CD4-positive, alpha-beta T cell treated with Interleukin-17A for 1 hour (primary cell): Measurements from ENCODE around the gene MEF2A.
"Not testable (repeated sequence)": the region's sequence is repeated elsewhere in the genome, so short reads cannot be mapped to it uniquely, and the experiment has no call there.

Experiments used
- DNase-seq: peaks from one replicate; pipeline ENCODE4 v3.0.0-alpha.2; 2020

MEF2A gene

GRCh38 chr15:99565299-99566156 lies at the start of gene MEF2A:
MEF2A (plus strand) TSS chr15:99565984; CDS start chr15:99633120, 67,136 bp downstream.
- DNase-seq = peak; percentile 94

- no peak for DNase-seq
Measured at GRCh38 chr15:99518191-99518590, 47.6 kb upstream of the MEF2A start.

GRCh38 chr15:99519366-99519765 lies 46.4 kb upstream of the MEF2A start:
- not testable (repeated sequence) for DNase-seq

GRCh38 chr15:99522288-99522687 lies 43.5 kb upstream of the MEF2A start:
- no peak for DNase-seq

- DNase-seq = no peak
Measured at GRCh38 chr15:99526176-99526575, 39.6 kb upstream of the MEF2A start.

GRCh38 chr15:99526671-99527070 lies 39.1 kb upstream of the MEF2A start:
- no peak for DNase-seq

GRCh38 chr15:99536422-99537040 lies 29.3 kb upstream of the MEF2A start:
- DNase-seq = no peak

- no peak for DNase-seq
Measured at GRCh38 chr15:99537344-99537743, 28.4 kb upstream of the MEF2A start.

GRCh38 chr15:99538261-99538660 lies 27.5 kb upstream of the MEF2A start:
- no peak for DNase-seq

GRCh38 chr15:99542828-99543227 lies 23.0 kb upstream of the MEF2A start:
- no peak for DNase-seq

GRCh38 chr15:99545605-99546004 lies 20.2 kb upstream of the MEF2A start:
- no peak for DNase-seq

- no peak for DNase-seq
Measured at GRCh38 chr15:99546441-99547100, 19.2 kb upstream of the MEF2A start.

- DNase-seq = no peak
Measured at GRCh38 chr15:99547517-99547916, 18.3 kb upstream of the MEF2A start.

GRCh38 chr15:99550077-99550476 lies 15.7 kb upstream of the MEF2A start:
- no peak for DNase-seq

GRCh38 chr15:99552111-99552510 lies 13.7 kb upstream of the MEF2A start:
- DNase-seq = no peak

- DNase-seq = no peak
Measured at GRCh38 chr15:99554880-99555488, 10.8 kb upstream of the MEF2A start.

GRCh38 chr15:99556011-99556410 lies 9.8 kb upstream of the MEF2A start:
- no peak for DNase-seq

GRCh38 chr15:99556578-99556977 lies 9.2 kb upstream of the MEF2A start:
- no peak for DNase-seq

- DNase-seq = no peak
Measured at GRCh38 chr15:99558084-99558483, 7.7 kb upstream of the MEF2A start.

- no peak for DNase-seq
Measured at GRCh38 chr15:99558571-99558970, 7.2 kb upstream of the MEF2A start.

GRCh38 chr15:99561476-99562230 lies 4.1 kb upstream of the MEF2A start:
- no peak for DNase-seq

GRCh38 chr15:99562238-99562637 lies 3.5 kb upstream of the MEF2A start:
- DNase-seq = no peak
